Amniotic stem cell (primary cell): Measurements from ENCODE around the gene ARL6IP4.

Experiments
- DNase-seq: peaks from one replicate; lab custom pipeline; 2025; lab: John Stamatoyannopoulos, UW

ARL6IP4 gene

DNA sequence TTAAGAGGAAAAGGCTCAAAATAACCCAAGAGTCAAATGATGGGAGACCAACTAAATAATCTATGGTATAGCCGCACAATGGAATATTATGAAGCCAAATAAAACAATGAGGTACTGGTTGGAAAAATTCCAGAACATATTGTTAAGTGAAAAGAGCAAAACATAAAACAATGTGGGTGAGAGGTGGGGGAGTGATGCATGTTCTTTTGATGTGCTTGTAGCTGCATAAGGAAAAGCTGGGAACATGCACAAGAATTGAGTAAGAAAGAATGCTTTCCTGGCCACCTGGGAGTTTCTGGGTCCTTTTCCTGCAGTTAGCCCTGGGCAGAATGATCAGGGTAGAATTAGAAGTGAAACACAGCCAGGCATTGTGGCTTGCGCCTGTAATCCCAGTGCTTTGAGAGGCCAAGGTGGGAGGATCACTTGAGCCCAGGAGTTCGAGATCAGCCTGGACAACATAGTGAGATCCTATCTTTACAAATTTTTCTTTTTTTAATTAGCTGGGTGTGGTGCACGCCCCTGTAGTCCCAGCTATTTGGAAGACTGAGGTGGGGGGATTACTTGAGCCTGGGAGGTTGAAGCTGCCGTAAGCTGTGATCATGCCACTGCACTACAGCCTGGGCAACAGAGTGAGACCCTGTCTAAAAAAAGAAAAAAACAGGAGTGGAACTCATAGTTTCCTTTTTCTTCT lies 22.1 kb upstream of the ARL6IP4 start:
- no peak for DNase-seq

GRCh38 chr12:122959566-122960192 lies 20.8 kb upstream of the ARL6IP4 start:
- DNase-seq: no peak

- no peak for DNase-seq
These were observed 20.3 kb upstream of the ARL6IP4 start for GRCh38 chr12:122960193-122960569.

DNA sequence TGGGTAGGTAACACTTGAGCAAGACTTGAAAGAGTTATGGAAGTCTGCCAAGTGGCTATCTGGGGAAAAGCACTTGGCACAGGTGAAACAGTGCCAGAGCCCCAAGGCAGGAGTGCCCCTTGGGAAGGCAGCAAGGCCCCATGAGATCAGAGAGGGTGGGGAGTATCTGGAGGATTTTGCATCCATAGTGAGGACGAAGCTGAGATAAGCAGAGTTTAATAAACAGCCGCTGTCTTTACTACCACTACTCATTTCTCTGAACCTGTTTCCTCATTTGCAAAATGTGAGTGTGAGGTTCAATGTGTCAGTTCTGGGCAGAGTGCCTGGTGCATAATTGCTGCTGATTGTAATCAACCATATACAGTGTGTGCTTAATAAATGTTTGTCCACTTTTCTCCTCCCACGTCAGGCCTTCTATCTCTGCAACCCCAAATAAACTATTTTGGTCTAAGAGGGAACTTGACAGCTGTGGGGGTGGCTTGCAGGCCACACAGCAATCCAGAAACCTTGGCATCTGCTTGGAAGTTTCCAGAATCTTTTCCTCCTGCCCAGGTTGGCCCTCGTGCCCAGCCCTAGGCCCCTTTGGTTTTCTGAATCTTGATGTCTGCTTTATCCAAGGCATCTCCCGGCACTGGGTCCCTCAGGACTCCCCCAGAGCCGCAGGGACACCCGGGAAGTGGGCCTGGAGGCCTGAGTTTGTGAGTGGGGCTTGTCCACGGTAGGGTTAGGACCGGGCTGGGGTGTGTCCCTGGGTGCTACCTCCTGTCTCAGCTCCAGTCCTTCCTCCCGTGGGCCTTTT lies 18.8 kb upstream of the ARL6IP4 start:
- DNase-seq: no peak

- no peak for DNase-seq
These were observed 16.6 kb upstream of the ARL6IP4 start for GRCh38 chr12:122963941-122964265.

- no peak for DNase-seq
These were observed 15.8 kb upstream of the ARL6IP4 start for GRCh38 chr12:122964439-122965257.

DNA sequence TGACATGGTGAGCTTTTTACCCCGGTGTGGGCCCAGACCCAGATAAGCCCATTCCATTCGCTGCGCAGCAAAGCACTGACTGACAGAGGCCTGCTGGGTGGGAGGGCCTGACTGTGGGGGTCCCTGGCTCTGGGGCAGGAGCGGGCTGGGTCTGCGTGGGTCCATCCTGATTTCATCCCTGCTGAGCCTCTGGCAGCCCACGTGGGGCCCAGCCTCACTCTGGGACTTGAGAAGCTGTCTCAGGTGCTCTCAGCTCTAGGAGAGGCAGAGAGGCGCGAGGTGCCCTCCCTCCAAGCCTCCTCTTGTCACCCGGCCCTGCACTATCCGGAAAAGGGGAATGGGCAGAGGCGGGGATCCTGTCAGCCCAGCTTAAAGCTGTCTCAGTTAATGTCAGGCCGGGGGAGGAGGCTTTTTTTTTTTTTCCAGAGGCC lies 15.1 kb upstream of the ARL6IP4 start:
- no peak for DNase-seq

GRCh38 chr12:122965851-122966742 lies 14.4 kb upstream of the ARL6IP4 start, which contains the start of gene ABCB9:
ABCB9 (minus strand) TSS chr12:122966463; CDS start chr12:122960235, 6,228 bp downstream.
- peak; percentile 79 for DNase-seq

DNA sequence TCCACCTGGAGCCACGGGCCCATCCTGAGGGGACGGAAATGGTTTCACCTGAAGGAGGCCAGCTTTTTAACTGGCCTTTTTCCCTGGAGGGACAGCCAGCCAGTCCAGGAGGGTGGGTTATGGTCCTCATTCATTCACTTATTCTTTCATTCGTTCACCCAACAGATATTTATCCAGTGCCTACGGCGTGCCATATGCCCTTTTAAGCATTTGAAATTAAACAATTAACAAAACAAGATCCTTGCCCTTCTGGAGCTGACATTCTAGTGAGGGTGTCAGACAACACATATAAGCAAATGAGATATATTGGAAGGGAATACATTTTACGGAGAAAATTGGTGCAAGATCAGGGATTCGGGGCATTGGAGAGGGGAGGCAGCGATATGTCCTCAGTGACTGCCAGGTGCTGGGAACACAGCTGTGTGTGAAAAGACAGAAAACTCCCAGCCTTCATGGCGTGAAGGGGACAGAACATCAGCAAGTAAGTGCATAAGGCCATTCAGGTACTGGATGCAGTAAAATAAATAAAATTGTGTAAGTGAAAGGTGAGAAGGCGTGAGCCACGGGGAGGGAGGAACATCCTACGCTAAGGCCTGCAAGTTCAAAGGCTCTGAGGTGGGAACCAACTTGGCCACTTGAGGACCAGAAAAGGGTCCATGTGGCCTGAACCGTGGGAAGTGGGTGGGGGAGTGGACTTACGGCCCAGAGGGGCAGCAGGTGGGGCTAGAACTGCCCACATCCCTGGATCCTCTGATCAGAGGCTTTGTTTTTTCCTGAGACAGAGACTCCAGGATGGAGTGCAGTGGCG lies 13.5 kb upstream of the ARL6IP4 start:
- no peak for DNase-seq

- no peak for DNase-seq
These were observed 12.4 kb upstream of the ARL6IP4 start for GRCh38 chr12:122968104-122968503.

GRCh38 chr12:122969676-122970075 lies 10.8 kb upstream of the ARL6IP4 start:
- DNase-seq: no peak

GRCh38 chr12:122974274-122974891 lies 6.1 kb upstream of the ARL6IP4 start:
- peak; percentile 91 for DNase-seq

- DNase-seq: peak; percentile 86
These were observed 5.3 kb upstream of the ARL6IP4 start, which contains the start of gene OGFOD2 for GRCh38 chr12:122974892-122975789. OGFOD2 (plus strand) TSS chr12:122975244; CDS start chr12:122975252, 8 bp downstream.

DNA sequence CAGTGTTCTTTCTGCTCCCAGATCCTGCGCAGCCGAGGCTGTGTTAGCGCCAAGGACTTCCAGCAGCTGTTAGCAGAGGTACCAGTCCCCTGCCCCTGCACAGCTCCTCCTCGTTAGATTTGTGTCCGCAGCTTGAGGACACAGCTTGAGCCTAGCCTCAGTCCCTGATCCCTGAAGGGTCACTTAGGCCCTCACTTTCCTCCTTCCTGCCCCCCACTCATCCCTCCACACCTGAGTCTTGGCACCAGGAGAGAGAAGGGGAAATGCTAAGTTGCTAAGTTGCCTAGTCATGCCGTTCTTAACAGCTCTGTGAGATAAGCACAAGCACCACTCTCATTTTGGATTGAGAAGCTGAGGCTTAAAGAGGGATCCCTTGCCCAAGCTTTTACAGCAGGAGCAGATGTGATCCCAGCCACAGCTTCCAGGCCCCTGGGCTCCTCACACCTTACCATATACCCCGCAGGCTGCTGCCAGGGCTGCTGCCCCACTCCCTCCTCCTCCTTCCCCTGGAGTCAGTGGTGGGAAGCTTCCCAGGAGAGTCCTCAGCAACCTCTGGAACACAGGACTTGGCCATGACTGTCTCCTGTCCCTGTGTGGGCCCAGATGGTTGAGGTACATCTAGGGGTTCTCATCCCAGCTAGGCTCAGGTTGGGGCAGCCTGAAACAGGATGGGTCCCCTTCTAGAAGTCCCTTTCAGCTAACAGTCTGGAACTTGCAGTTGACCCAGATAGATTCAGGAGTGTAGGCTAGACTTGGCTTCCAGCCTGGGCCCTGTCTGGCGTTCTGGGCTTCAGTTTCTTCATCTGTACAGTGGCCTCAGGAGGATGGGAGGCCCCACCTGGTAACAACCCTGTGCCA lies 4.5 kb upstream of the ARL6IP4 start:
- no peak for DNase-seq

- no peak for DNase-seq
These were observed 3.9 kb upstream of the ARL6IP4 start for GRCh38 chr12:122976648-122976975.

DNA sequence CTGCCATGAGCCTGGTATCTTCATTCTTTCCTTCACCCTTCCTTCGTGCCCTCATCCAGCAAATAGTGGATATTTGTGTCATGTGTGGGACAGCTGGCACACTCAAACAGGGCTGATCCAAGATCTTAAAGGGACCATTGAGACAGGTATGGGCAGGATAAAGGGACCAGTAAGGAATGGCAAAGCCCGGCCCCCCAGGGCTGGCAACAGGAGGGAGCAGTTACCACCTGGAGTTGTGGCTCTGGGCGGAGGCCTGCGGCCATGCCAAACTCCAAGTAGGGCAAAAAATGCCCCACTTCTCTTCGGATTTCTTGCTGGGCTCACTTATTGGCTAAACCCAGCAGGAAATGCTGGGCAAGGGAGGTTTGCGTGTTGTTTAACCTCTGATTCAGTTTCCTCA lies 3.3 kb upstream of the ARL6IP4 start:
- no peak for DNase-seq

DNA sequence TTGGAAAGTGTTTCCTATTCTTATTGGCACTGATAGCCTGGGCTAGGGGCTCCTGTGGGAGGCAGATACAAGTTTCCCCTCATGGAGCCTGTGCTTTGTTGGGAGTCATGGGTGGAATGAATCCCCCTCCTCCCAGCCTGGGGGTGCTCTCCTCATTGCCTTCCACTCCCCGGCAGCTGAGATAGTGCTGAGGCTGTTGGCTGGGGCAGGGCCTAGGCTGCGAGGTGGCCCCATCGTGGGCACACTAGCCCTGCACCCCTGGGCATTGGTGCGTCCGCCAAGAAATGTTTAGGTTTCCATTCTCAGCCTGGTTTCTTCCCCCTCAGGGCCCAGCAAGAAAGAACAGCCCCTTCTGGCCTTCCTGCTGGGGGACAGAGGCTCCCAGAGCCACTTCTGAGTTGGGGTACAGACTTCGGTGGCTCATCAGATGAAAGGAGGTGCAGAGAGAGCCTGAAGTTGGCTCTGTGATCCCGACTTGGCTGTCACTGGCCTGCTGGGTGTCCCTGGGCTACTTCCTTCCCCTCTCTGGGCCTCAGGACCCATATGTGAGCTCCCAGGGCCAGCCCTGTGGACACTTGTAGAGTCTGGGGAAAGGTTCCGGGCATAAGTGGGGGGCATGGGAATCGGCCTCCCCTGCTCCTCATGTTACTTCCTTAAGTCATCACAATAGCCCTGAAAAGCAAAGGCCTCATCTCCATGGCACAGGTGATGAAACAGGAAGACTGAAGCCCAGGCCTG lies 2.7 kb upstream of the ARL6IP4 start:
- no peak for DNase-seq
